ENCODE results near the gene ACSF2.

GRCh38 chr17:50465635-50466034 lies 39.6 kb downstream of the ACSF2 start:
- TF ChIP-seq POLR2A (IDR thresholded peaks at IDR 0.05), result no peak
- no peak for TF ChIP-seq CTCF (IDR thresholded peaks at IDR 0.05)
